GM20431 (cell line): ENCODE data around the gene LEP.
"Not testable (repeated sequence)": the region's sequence is repeated elsewhere in the genome, so short reads cannot be mapped to it uniquely, and the experiment has no call there.

Source experiments
- in situ Hi-C: fragments of 300-500 bp; cut with MseI, MboI; formaldehyde crosslinking; loops from one replicate; pipeline ENCODE4 v1.15.0; 2020; ENCODE audit warnings: low sequenced_read_pairs; ENCODE audit not compliant: unreplicated experiment

The LEP gene

DNA sequence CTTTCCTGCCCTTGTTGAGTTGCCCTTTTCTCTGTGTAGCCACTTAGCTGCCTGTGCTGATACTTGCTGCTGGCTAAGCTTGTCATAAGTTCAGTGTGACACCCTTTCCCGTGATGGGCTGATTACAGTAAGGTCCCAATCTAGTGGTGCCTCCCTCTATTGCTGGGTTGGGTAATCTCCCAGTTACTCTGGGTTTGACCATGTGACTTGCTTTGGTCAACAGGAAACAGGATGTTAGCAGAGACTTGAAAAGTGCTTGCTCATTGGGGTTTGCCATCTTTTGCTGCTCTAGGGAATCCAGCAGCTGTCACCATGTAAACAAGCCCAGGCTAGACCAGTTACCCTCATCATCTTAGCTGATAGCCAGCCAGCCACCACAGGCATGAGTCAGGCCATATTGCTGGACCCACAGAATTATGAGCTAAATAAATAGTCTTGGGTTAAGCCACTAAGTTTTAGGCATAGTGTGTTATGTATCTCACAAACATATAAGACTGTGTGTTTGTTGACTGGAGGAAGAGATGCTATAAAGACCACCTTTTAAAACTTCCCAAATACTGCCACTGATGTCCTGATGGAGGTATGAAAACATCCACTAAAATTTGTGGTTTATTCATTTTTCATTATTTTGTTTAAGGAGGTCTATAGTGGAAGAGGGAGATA is 4.0 kb upstream of the LEP start:
- in situ Hi-C loops, result no loop called here

DNA sequence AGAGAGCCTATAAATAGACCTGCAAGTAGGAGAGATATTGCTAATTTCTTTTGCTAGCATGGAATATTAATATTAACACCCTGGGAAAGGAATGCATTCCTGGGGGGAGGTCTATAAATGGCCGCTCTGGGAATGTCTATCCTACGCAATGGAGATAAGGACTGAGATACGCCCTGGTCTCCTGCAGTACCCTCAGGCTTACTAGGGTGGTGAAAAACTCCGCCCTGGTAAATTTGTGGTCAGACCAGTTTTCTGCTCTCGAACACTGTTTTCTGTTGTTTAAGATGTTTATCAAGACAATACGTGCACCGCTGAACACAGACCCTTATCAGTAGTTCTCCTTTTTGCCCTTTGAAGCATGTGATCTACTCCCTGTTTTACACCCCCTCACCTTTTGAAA is 1.9 kb upstream of the LEP start:
- in situ Hi-C loops, result not testable (repeated sequence)

DNA sequence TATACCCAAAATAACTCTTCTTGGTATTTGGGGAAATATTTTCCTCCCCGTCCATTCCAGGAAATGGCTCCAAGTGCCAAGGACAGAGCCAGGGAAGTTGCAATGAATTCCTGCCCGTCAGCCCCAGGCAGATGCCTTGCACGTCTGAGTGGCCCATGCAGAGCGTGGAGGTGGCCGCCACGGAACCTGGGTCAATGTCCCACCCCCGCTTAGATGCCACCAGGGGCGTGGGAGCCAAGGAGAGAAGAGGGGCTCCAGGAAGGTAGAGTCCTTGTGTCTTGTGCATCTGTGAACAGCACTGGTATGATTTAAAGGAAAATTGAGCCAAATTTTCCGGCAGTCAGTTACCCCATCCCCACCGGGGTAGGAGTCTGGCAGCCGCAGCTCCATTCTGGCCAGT is 1.6 kb downstream of the LEP start:
- in situ Hi-C loops, result no loop called here

DNA sequence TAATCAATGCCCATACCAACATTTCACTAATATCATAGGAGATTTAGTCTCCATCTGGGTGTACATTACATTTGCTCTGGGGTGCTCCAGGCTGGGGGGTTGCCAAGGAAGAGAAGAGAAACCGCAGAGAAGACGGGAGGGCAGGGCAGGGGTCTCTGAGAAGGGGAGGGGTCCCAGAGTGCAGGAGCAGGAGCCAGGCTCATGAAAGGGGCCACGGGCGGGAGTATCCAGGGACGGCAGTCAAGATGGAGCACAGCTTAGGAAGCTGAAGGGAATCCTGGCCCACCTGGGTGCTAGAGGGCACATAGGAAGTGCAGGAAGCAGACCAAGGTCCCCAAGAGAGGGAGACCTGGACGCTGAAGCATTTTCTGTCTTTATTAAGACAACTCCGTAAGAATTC is 2.2 kb downstream of the LEP start:
- in situ Hi-C loops, result no loop called here

DNA sequence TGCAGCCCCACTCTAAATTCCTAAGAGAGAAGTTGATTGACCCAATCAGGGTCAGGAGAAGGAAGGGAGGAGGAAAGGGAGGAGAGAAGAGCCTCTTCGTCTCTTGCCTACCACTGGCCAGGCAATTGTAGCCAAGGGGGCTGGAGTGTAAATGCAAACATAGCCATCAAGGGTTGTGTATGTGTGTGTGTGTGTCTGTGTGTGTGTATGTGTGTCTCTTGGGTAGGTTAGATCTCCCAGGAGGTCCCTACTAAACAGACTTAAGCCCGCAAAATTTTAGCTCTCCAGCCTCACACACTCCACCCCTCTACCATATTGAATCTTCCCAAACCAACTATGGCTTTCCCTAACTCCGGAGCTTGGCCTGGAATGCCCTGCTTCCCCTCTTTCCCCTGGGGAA is 3.8 kb downstream of the LEP start:
- in situ Hi-C loops, result no loop called here

DNA sequence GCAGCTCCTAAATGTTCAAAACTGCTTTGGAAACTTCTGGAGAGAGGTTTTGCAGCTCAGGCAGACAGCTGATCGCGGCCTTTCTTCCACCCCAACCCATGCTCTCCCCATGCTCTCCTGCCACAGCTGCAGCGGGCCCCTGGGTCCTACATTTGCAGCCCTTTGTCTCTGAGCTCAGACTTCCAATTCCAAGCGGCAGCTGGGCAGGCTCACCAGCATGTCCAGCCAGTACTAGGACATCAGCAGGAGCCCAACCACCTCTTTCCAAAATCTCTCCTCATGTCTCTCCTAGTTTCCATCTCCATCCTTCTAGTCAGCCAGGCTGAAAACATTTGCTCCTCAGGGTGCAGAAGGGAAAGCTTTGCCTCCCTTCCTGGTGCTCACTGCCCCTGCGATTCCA is 6.0 kb downstream of the LEP start:
- in situ Hi-C loops, result no loop called here

DNA sequence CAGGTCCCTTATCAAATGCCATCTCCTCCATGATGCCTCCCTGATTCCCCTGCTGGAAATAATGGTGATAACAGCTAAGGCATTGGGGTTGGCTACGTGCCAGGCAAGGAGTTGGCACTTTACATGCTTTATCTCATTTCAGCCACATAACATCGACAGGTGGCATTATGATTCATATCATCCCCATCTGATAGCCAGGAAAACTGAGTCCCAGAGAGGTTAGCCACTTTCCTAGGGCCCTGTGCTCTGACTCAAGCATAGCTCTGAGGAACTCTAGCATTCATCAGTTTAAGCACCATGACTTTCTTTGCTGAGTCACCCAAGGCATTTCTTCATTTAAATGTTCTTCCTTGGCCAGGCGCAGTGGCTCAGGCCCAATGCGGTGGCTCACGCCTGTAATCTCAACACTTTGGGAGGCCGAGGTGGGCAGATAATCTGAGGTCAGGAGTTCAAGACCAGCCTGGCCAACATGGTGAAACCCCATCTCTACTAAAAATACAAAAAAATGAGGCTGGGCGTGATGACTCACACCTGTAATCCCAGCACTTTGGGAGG is 6.6 kb downstream of the LEP start:
- in situ Hi-C loops, result no loop called here

DNA sequence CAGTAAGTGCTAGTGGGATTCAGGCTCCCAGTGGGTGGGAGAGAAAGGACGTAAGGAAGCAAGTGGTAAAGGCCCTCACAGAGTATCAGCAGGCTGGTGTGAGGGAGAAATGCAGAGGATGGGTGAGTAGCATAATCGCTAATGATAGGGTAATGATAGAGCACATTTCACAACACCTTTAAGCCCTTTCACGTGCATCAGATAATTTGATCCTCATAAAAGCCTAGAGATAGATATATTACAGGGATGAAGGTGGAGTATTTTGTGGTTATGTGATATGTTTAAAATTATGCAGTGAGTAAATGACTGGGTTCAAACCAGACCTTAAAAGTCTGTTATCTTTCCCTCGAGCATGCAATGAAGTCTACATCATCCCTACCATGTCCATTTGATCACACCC is 10.3 kb downstream of the LEP start:
- in situ Hi-C loops, result no loop called here

DNA sequence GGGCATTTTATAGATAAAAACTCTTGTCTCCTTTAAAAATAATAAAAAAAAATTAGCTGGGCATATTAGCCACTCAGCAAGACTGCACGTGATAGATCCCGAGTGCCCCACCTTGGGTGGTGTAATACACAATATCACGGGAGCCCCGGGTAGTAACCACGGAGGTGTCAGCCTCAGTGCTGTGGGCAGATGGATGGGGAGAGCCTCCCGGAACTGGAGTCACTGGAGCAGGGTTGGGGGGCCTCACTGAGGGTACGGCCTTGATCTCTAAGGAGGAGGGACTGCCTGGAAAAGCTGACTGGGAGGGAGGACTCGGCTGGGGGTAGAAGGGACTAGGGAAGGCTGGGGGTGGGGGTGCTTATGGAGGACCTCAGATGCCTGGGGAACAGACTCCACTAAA is 12.6 kb downstream of the LEP start:
- in situ Hi-C loops, result no loop called here

DNA sequence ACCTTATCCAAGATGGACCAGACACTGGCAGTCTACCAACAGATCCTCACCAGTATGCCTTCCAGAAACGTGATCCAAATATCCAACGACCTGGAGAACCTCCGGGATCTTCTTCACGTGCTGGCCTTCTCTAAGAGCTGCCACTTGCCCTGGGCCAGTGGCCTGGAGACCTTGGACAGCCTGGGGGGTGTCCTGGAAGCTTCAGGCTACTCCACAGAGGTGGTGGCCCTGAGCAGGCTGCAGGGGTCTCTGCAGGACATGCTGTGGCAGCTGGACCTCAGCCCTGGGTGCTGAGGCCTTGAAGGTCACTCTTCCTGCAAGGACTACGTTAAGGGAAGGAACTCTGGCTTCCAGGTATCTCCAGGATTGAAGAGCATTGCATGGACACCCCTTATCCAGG is 13.4 kb downstream of the LEP start:
- in situ Hi-C loops, result no loop called here

DNA sequence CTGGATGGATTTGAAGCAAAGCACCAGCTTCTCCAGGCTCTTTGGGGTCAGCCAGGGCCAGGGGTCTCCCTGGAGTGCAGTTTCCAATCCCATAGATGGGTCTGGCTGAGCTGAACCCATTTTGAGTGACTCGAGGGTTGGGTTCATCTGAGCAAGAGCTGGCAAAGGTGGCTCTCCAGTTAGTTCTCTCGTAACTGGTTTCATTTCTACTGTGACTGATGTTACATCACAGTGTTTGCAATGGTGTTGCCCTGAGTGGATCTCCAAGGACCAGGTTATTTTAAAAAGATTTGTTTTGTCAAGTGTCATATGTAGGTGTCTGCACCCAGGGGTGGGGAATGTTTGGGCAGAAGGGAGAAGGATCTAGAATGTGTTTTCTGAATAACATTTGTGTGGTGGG is 14.2 kb downstream of the LEP start:
- in situ Hi-C loops, result no loop called here

DNA sequence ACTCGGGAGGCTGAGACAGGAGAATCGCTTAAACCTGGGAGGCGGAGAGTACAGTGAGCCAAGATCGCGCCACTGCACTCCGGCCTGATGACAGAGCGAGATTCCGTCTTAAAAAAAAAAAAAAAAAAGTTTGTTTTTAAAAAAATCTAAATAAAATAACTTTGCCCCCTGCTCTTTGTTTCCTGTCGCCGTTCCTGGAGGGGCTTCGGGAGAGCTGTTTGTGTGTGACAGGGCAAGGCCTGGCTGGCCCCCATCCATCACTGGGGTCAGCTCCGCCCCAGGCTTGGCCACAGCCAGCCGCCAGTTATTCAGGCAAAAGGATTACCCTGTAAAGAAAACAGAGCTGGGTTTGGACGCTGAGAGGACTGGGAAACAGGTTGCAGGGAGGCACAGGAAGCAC is 16.4 kb downstream of the LEP start:
- in situ Hi-C loops, result no loop called here

DNA sequence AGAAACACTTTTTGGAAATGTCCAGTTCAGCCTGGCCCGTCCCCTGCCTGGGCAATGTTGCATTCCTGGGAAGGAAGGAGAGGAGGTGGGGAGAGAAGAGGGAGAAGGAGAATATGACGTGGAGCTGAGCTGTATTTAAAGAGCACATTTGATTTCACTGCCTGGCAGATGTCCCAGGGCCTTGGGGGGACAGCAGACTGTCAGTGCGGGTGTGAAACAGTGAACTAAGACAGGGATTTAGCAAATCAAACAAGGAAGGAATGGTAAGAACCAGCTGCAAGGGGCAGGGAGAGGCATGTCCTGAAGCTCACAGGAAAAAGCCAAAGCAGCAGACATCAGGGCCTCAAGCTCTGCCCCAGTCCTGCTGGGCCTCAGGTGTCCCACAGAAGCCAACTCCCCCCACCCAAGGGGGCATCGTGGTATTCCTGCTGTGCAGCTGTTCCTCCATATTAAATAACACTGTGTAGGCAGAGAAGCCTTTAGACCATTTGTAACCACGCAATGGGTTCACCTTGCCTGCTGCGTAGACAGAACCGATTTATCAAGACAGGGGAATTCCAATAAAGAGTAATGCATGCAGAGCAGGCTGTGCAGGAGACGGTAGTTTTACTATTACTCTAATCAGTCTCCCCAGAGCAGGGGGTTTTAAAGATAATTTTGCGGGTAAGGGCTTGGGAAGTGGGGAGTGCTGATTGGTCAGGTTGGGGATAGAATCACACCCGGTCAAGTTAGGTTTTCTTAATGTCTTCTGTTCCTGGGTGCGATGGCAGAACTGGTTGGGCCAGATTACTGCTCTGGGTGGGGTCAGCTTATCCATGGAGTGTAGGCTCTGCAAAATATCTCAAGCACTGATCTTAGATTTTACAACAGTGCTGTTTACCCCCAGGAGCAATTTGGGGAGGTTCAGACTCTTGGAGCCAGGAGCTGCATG is 18.3 kb downstream of the LEP start:
- in situ Hi-C loops, result no loop called here

DNA sequence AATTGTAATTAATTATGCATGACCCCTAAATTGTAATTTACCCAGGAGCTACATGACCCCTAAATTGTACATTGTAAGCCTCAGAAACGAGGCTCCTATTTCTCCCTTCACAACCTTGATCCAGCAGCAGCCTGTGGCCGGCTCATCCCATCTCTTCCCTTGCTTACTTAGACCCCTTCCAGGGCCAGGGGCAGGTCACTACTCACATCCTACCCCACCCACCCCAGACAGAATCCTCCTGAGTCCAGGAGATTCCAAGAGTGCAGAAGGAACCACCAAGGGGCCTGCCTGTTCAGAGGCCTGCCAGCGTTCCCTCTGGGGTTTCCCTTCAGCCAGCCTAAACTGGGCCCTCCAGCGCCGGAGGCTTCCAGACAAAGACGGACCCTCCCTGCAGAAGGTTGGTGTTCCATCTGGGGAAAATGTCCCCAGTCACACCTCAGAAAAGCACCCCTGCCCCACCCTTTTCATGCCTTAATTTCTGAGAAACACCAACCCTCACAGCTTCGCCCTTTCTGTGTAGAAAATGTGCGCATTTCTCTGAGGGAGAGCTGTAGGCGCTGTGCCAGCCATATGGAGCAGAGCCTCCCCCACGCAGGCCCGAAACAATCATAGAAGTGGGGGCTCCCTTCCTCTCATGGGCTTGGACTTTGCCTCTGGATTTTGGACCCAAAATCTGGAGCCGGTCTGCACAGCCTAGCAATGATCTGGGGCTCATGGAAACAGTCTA is 19.2 kb downstream of the LEP start:
- in situ Hi-C loops, result no loop called here

DNA sequence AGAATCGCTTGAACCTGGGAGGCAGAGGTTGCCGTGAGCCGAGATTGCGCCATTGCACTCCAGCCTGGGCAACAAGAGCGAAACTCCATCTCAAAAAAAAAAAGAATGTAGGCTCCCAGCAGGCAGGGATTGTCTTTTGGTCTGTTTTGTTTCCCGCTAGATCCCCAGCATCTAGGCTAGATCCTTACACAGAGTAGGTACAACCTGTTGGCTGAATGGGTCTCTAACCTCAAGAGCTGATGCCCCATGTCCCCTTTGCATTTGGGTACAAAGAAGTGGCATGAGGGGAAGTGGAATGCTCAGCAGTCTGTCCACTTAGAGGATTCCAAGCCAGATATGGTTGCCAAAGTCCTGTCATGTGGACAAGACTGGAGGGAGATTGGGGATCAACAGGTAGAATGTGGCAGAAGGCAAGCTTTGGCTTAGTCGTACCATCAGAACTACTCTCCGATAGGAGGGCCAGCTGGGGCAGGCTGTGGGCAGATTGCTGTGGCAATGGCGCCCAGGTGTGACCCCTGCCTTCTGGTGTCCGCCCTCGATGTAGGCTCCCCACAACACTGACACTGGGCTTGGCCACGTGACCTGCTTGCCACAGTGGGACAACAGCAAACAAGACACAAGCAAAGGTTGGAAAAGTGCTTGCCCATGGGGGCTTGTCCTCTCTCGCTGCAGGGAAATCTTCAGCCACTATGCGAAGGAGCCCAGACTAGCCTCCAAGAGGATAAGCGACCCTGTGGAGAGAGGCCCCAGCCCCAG is 21.4 kb downstream of the LEP start:
- in situ Hi-C loops, result no loop called here

DNA sequence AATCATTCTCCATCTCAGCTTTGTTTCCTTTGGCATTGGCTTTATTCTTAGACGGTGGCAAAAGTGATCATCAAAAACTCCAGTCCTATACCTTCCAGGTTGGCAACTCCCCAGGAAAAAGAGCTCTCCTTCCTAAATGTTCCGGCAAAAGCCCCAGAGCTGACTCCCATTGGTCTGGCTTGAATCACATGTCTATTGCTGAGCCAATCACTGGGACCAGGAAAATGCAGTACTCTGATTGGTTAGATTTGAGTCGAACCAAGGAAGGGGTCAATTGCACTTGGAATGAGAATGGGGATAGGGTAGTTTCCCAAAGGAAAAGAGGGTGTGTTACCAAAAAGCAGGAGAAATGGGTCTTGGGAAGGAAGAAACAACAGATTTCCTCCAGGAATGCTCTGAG is 22.3 kb downstream of the LEP start:
- in situ Hi-C loops, result no loop called here

DNA sequence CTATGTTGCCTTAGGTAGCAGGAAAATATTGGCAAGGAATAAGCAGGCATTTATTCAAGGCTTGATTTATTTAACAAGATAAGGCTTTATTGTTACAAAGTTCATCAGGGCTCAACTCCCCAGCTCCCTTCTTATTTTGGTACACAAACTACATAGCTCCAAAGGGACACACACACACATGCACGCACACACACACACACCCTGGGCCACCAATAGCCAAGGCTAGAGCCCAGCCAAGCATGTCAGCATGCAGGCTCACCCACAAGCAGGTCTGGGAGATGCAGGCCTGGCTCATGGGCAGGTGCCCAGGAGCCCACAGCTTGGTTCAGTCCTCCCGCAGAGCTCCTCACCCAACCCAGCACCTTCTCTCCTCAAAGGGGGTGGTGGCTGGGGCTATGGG is 23.4 kb downstream of the LEP start:
- in situ Hi-C loops, result no loop called here

DNA sequence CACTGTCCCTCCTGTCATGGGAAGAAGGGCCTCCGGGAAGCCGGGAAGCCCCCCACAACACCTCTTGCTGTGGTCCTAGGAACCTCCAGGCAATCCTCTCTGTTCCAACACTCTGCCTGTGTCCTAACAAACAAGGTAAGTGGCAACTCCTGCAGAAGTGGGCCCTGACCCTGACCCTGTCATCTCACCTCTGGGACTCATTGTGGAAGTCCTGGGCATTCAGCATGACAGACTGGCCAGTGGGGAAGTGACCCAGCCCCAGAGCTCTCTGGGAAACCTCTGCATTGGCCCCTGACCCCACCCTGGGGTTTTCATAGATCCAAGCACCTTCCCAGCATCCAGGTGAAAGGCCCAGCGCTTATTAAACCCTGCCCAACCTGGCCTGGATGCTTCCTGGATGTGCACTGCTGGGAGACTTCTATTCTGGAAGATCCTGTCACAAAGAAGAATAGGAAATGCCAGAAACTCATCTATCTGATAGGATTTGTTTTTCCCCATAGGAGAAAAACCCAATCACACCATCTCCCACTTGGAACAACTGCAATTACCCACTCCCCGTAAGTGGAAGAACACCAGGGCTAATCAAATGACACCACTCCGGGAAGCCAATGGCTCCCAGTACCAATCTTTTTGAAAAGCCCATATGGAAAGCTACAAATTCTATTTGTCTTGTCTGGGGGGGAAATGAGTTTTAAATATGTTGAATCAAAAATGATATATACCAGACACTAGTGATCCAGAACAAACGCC is 24.3 kb downstream of the LEP start:
- in situ Hi-C loops, result no loop called here

DNA sequence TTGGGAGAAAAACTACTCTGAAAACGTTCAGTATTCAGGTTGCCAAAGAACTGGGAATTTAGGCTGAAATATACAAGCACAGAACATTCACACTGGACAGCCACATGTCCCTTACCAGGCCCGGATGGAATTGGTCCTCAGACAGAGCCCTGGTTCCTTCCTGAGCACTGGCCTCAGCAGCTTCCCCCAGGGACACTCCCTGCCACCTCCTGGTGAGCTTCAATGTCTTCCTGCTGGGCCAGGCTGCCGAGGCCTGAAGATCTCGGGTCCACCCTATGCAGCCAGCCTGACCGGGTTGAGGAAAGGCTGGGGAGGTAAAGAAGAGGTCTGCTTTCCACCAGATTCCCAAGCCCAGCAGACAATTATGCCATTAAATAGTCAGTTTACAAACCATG is 24.8 kb downstream of the LEP start:
- in situ Hi-C loops, result no loop called here

DNA sequence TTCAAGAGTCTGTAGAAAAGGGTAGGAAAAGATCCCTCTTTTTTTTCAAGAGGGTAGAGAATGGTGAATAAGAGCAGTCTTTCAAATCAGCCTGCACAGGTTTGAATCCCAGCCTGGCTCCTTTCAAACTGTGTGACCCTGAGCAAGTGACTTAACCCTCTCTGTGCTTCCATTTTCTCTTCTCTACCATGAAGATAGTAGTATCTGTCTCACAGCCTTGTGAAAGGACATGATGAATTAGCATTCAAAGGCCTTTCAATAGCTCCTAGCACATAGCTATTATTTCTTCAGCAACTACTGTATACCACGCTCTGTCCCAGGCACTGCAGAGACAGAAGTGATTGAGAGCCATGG is 25.4 kb downstream of the LEP start:
- in situ Hi-C loops, result no loop called here
